Chondrocyte (in vitro differentiated cells): ENCODE measurements around the gene PTPRN2. TPM values are rescaled to one million over a fixed set of nuclear protein-coding genes. Genes with fewer than 3 reads are reported as not detected.

ENCODE experiments used
- DNase-seq: peaks from one replicate; pipeline ENCODE4 v3.0.0; 2021; ENCODE audit warnings: mixed read lengths, low spot score
- H3K27ac Mint-ChIP-seq: one replicate; pipeline ENCODE4 v1.8.0; 2021; ENCODE audit warnings: mild to moderate bottlenecking, moderate library complexity, mixed read lengths; ENCODE audit not compliant: unreplicated experiment
- H3K27me3 Mint-ChIP-seq: 2 replicates; pipeline ENCODE4 v1.8.0; 2021; ENCODE audit warnings: low read depth, mixed read lengths
- H3K36me3 Mint-ChIP-seq: 2 replicates; pipeline ENCODE4 v1.8.0; 2021; ENCODE audit warnings: low read depth, mixed read lengths
- H3K4me1 Mint-ChIP-seq: 2 replicates; pipeline ENCODE4 v1.8.0; 2021; ENCODE audit warnings: low read depth, mild to moderate bottlenecking, mixed read lengths
- H3K4me3 Mint-ChIP-seq: one replicate; pipeline ENCODE4 v1.8.0; 2021; ENCODE audit warnings: mild to moderate bottlenecking, moderate library complexity, mixed read lengths; ENCODE audit not compliant: unreplicated experiment
- H3K9me3 Mint-ChIP-seq: 2 replicates; pipeline ENCODE4 v1.8.0; 2021; ENCODE audit warnings: low read depth, mixed read lengths
- CTCF ChIP-seq: fragments of 200-600 bp; sonication (generic); IDR thresholded peaks from 2 replicates; pipeline ENCODE4 v1.5.0; 2021; ENCODE audit warnings: antibody characterized with exemption, mild to moderate bottlenecking, moderate library complexity
- total RNA-seq: library from RNA; stranded (reverse); gene quantifications from 3 replicates; pipeline ENCODE4 v1.2.1, GENCODE V29; 2021

PTPRN2 gene
- total RNA-seq, 1 donor from 2014 or later: 0.30 TPM

- no peaks in the 10 kb centered on the region for H3K27me3 Mint-ChIP-seq
- no peak for TF ChIP-seq CTCF
Observed at GRCh38 chr7:158057446-158057845, 530.2 kb downstream of the PTPRN2 start.

GRCh38 chr7:158056761-158057160 is 530.9 kb downstream of the PTPRN2 start:
- no peak for TF ChIP-seq CTCF
- Mint-ChIP-seq H3K36me3 (no peaks in the 10 kb centered on the region), H3K9me3 (peaks cover 18% of the 10 kb centered on the region), H3K4me1 (no peaks in the 10 kb centered on the region), H3K4me3 (no peak overlapping the region), H3K27ac (no peak overlapping the region), H3K27me3 (no peaks in the 10 kb centered on the region)
- DNase-seq: peak; percentile 62

More at GRCh38 chr7:158057446-158057845, 530.2 kb downstream of the PTPRN2 start:
- Mint-ChIP-seq H3K9me3 (peaks cover 18% of the 10 kb centered on the region), H3K4me1 (no peaks in the 10 kb centered on the region), H3K4me3 (no peak overlapping the region), H3K36me3 (no peaks in the 10 kb centered on the region), H3K27ac (no peak overlapping the region)
- no peak for DNase-seq

- Mint-ChIP-seq H3K36me3 (no peaks in the 10 kb centered on the region), H3K27ac (no peak overlapping the region), H3K4me3 (no peak overlapping the region), H3K9me3 (peaks cover 15% of the 10 kb centered on the region), H3K4me1 (no peaks in the 10 kb centered on the region), H3K27me3 (no peaks in the 10 kb centered on the region)
- peak; percentile 60 for DNase-seq
- no peak for TF ChIP-seq CTCF
Observed at GRCh38 chr7:158055726-158056510, 531.7 kb downstream of the PTPRN2 start.

GRCh38 chr7:158054611-158055010 is 533.0 kb downstream of the PTPRN2 start:
- Mint-ChIP-seq H3K36me3 (no peaks in the 10 kb centered on the region), H3K27ac (no peak overlapping the region), H3K27me3 (no peaks in the 10 kb centered on the region), H3K4me1 (no peaks in the 10 kb centered on the region), H3K9me3 (peaks cover 16% of the 10 kb centered on the region), H3K4me3 (no peak overlapping the region)
- DNase-seq: peak; percentile 77
- TF ChIP-seq CTCF: no peak

GRCh38 chr7:158054081-158054480 is 533.5 kb downstream of the PTPRN2 start:
- no peak for DNase-seq
- no peak overlapping the region for H3K4me3 Mint-ChIP-seq
- no peak for TF ChIP-seq CTCF
- no peak overlapping the region for H3K27ac Mint-ChIP-seq
- no peaks in the 10 kb centered on the region for H3K4me1 Mint-ChIP-seq
- H3K27me3 Mint-ChIP-seq: no peaks in the 10 kb centered on the region
- peaks cover 16% of the 10 kb centered on the region for H3K9me3 Mint-ChIP-seq
- H3K36me3 Mint-ChIP-seq: no peaks in the 10 kb centered on the region
